HepG2 (cell line): Measurements from ENCODE around the gene OST4.

Experiments used
- ATF7 ChIP-seq, 2 experiments: fragments of 450-650 bp in 1 of 2; sonication (generic) in 1 of 2; formaldehyde crosslinking in 1 of 2; IDR thresholded peaks; 2 replicates each; pipeline versions ENCODE4 v1.4.0 to v1.6.1; 2016 to 2020; ENCODE audit warnings: antibody characterized with exemption in 1 of 2, mild to moderate bottlenecking in 1 of 2, missing genetic modification reagents in 1 of 2
- RFX5 ChIP-seq: IDR thresholded peaks from 2 replicates; pipeline ENCODE4 v1.6.1; 2011; ENCODE audit warnings: low read depth, low read length, improper control_type of control experiment
- ZFYVE20 ChIP-seq: sonication (generic); formaldehyde crosslinking; IDR thresholded peaks from 2 replicates; pipeline ENCODE4 v1.8.0; 2023; ENCODE audit warnings: low read depth, mild to moderate bottlenecking, moderate library complexity, missing genetic modification reagents, borderline replicate concordance
- ZMYM3 ChIP-seq: sonication (generic); formaldehyde crosslinking; IDR thresholded peaks from 2 replicates; pipeline ENCODE4 v1.5.1; 2020; ENCODE audit warnings: mild to moderate bottlenecking, missing genetic modification reagents
- ZNF354B ChIP-seq: sonication (generic); formaldehyde crosslinking; IDR thresholded peaks from 2 replicates; pipeline ENCODE4 v1.8.0; 2022; ENCODE audit warnings: mild to moderate bottlenecking, missing genetic modification reagents

DNA sequence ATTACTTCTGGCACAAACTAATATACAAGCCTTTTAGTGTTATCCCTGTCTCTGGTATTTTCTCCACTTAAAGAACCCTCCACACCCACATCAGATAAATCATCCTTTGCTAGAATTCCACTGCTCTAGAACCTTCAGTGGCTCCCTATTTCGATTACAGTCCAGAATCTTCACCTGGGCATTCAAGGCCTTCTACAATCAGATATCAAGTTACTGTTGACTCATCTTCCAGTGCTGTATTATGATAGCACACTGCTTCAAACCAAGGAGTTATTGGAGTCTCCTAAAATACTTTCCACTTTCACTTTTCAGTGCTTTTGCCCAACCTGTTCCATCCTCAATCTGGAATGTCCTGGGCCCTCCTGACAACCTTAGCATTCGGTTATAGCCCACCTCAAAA lies 44.1 kb upstream of the OST4 start:
- TF ChIP-seq RFX5 (no peak), ATF7 (IDR thresholded peaks at IDR 0.05) (no peak), ATF7 (CRISPR knock-in tag; IDR thresholded peaks at IDR 0.05) (no peak), ZMYM3 (CRISPR knock-in tag) (no peak), ZFYVE20 (CRISPR knock-in tag) (no peak), ZNF354B (CRISPR knock-in tag) (no peak)
